HG02571 (cell line): Measurements from ENCODE around the gene ZNF692.
"Not testable (repeated sequence)": the region's sequence is repeated elsewhere in the genome, so short reads cannot be mapped to it uniquely, and the experiment has no call there.

ENCODE experiments used
- ATAC-seq: cut with Tn5 transposase; IDR thresholded peaks from one replicate; pipeline ENCODE4 v1.9.1; 2021; ENCODE audit warnings: mild to moderate bottlenecking, moderate library complexity; ENCODE audit not compliant: unreplicated experiment

The ZNF692 gene

GRCh38 chr1:248882427-248882826 lies 23.5 kb upstream of the ZNF692 start:
- not testable (repeated sequence) for ATAC-seq

GRCh38 chr1:248881261-248881660 lies 22.4 kb upstream of the ZNF692 start:
- ATAC-seq, result no peak

- peak; percentile 72 for ATAC-seq
Measured at GRCh38 chr1:248873993-248874533, 15.2 kb upstream of the ZNF692 start.

- peak; percentile 75 for ATAC-seq
Measured at GRCh38 chr1:248873409-248873992, 14.6 kb upstream of the ZNF692 start.

- ATAC-seq, result peak; percentile 32
Measured at GRCh38 chr1:248872752-248873408, 14.0 kb upstream of the ZNF692 start.

GRCh38 chr1:248871837-248872401 lies 13.0 kb upstream of the ZNF692 start:
- no peak for ATAC-seq

GRCh38 chr1:248862998-248863881 lies 4.4 kb upstream of the ZNF692 start:
- peak; percentile 47 for ATAC-seq

GRCh38 chr1:248862695-248862997 lies 3.8 kb upstream of the ZNF692 start:
- peak; percentile 1 for ATAC-seq

GRCh38 chr1:248861616-248862015 lies 2.7 kb upstream of the ZNF692 start:
- no peak for ATAC-seq

GRCh38 chr1:248860007-248860406 lies 1.1 kb upstream of the ZNF692 start:
- ATAC-seq, result no peak

- ATAC-seq, result peak; percentile 48
Measured at GRCh38 chr1:248858096-248858890, 592 bp downstream of the ZNF692 start.

- ATAC-seq, result no peak
Measured at GRCh38 chr1:248857749-248858095, 1.2 kb downstream of the ZNF692 start.

GRCh38 chr1:248857201-248857600 lies 1.7 kb downstream of the ZNF692 start:
- no peak for ATAC-seq

GRCh38 chr1:248856176-248856575 lies 2.7 kb downstream of the ZNF692 start:
- ATAC-seq, result no peak

GRCh38 chr1:248855580-248855979 lies 3.3 kb downstream of the ZNF692 start:
- ATAC-seq, result no peak

- no peak for ATAC-seq
Measured at GRCh38 chr1:248853663-248854375, 5.1 kb downstream of the ZNF692 start.

- ATAC-seq, result no peak
Measured at GRCh38 chr1:248852481-248853405, 6.1 kb downstream of the ZNF692 start.

- no peak for ATAC-seq
Measured at GRCh38 chr1:248851390-248851789, 7.5 kb downstream of the ZNF692 start.
